ENCODE data around the gene UBA5.
A peak's percentile ranks its signal among the peaks of the same experiment; 100 is the strongest.

The UBA5 gene

DNA sequence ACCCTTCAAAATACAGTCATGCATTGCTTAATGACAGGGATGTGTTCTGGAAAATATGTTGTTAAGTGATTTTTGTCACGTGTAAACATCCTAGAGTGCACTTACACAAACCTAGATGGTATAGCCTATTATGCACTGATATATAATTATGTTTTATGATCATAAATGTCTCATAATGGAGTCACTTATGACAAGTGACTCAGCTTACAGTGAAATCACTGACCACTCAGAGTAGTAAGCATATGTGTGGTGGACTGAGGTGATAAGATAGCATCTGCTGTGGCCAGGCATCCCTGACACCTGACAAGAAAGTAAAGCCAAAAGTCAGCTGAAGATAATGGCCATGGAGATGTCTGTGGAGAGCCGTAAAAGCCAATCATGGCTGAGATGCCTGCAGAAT is 5.9 kb upstream of the UBA5 start:
- no peak for DNase-seq (ENCODE audit: low spot score)

DNA sequence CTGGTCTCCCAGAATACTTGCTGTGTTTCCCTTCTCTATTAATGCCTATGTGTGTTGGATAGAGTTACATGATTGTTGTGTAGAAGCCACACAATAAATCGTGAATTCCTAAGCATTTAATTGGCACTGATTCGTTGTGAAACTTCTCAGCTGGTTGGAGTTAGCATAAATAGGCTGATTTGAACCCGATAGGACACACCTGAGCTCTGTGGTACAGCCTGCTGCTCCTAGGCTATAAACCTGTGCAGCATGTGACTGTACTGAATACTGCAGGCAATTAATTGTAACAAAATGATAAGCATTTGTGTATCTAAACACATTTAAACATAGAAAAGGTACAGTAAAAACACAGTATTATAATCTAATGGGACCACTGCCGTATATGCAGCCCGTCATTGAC is 5.4 kb upstream of the UBA5 start:
- DNase-seq (ENCODE audit: low spot score) = no peak

DNA sequence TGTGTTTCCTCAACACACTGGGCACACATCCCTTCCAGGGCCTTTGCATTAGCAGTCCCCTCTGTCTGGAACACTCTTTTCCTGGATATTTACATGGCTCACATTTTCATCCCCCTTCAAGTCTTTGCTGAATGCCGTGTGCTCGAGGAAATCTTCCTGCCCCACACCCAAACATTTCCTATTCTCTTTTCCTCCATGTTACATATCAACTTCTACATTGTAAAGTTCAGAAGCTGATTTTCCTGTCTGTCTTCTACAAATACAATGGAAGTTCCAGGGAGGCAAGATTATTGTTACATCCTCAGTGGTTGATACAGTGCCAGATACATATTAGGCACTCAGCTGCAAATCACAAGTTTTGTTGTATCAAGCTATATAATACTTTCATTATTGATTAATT is 4.7 kb upstream of the UBA5 start:
- DNase-seq (ENCODE audit: low spot score) = no peak

DNA sequence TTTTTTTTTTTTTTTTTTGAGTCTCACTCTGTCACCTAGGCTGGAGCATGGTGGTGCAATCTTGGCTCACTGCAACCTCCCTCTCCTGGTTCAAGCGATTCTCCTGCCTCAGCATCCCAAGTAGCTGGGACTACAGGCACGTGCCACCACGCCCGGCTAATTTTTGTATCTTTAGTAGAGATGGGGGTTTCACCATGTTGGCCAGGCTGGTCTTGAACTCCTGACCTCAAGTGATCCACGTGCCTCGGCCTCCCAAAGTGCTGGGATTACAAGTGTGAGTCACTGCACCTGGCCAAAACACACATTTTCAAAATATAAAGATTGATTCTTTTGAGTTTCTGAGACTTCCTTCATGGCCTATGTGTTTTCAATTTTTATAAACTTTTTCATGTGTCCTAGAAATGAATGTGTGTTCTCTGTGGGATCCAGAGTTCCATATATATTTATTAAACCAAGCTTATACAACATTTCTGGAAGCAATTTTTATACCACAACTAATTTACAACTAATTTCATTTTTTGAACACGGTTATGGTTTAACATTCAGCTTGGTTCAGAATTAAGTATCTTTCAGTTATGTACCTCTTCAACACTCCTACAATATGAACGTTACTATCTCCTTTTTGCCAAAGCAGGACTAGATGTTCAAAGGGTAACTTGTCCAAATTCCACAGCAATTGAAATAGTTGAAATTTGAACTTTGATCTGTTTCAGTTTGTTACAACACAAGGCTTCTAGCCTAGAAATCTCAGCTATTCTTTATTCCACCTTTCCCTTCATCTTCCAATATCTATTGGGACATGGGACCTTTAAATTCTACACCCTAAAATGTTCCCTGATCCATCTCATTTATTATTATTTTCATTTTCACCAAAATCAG is 2.0 kb upstream of the UBA5 start:
- DNase-seq (ENCODE audit: low spot score) = no peak

DNA sequence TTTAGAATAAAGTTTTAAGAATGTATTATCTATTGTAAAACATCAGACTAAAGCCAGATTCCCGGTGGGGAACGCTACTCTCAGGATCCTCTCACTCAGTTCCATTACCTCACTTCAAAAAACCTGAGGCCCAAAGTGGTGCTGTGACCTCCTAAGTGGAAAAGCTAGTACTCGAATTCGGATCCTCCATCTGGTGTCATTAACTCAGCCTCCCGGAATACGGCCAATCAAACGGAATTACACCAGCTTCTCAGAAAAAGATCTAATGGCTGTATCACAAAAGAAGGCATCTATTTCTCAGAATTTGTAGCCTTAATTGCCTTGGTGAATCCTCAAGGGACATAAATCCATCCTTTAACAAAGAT is 1.1 kb upstream of the UBA5 start:
- peak; percentile 24 for DNase-seq (ENCODE audit: low spot score)

DNA sequence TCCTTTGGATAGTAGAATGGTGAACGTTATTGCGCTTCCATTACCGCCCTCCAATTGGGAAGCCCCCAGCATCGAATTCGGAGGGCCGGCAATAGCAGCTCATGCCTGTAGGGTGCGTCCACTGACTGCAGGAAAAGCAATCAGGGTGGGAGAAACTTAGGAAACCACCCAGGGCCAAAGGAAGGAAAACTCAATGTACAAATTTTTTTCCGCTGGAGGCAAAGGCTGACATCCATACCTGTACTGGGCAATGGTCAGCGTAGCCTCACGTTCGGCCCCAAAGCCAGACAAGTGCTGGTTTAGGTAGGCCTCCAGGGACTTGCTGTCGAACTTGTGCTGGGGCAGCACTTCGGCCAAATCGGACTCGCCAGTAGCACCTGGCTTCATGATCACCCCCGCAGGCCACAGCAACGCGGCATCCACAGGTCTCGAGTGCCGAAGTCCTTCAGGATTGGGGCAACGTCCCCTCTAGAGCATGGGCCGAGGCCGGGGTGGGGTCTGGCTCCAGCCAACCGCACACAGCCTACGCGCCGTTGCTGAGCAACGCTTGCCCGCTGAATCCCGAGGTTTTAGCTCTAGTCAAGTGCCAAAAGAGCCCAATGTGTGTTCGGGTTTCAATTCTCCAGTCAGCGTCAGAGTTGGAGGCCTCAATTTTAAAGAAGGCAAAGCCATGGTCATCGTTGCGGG is 621 bp upstream of the UBA5 start, which contains the start of gene ACAD11:
Gene ACAD11, minus strand, starts transcription at position 445 of the 687 bp plus-strand sequence. Its CDS starts 58 bp downstream, at position 387.
- peak; percentile 85 for DNase-seq (ENCODE audit: low spot score)

DNA sequence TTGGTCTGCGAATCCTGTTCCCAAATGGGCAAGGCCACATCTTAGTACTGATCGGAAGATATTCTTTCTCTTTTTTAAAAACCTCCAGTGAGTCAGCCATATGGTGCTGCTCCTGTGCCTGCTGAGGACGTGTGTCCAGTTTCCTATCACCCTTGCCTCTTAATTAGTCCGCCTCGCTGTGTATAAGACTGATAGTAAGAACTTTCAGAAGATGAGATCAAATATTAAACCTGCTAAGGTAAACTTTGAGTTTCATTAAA is 612 bp downstream of the UBA5 start:
- peak; percentile 22 for DNase-seq (ENCODE audit: low spot score)

DNA sequence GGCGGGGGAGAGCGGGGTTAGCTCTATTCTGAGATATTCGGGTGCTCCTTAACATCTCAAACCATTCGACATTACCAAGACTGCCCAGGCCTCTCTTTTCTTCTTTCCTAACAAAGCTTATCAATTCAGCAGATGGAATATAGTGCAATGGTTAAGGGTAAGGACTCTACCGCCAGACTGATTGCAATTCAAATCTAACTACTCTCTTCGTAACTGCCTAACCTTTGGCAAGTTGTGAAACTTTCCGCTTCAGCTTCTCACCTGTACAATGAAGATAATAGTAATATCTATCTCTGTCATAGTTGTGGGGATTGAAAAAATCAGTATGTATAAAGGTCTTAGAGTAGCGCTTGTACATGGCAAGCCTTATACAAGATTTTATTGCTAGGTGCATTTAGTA is 972 bp downstream of the UBA5 start:
- no peak for DNase-seq (ENCODE audit: low spot score)

DNA sequence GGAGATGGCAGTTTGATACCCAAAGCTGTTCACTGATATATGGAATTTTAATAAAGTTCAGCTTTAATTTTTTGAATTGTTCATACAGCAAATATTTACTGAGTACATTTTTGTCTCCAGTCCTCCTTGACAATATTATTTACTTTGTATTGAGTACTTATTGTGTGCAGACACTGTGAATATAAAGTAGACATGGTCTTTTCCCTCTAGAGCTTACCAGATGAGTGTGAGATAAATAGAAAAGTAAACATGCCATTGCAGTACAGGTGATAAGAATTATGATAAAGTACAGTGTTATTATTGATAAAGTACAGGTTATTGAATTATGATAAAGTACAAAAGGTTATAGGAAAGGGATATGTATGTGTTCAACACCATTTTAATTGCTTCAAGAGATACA is 2.1 kb downstream of the UBA5 start:
- DNase-seq (ENCODE audit: low spot score) = no peak

DNA sequence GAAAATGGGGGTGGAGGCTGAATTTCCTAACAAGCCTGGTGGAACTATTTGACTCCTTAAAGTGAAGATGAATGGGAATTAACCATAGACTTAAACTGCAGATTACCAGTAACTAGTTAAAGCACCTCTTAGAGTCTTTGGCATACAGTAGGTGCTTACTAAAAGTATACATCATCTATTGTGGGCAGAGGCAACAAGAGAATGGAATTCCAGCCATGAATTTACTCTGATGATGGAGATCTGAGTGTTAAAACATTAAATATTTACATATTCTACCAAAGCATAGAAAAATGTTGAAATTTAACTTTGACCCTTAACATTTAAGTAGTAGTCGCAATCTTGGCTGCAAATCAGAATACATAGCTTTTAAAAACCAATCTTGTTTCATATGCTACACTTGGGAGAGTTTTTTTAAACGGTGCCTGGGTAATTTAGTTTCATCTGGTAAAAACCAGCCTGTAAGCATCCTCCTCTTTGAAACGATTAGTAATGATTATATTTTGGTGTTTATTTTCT is 5.2 kb downstream of the UBA5 start:
- DNase-seq (ENCODE audit: low spot score) = no peak

DNA sequence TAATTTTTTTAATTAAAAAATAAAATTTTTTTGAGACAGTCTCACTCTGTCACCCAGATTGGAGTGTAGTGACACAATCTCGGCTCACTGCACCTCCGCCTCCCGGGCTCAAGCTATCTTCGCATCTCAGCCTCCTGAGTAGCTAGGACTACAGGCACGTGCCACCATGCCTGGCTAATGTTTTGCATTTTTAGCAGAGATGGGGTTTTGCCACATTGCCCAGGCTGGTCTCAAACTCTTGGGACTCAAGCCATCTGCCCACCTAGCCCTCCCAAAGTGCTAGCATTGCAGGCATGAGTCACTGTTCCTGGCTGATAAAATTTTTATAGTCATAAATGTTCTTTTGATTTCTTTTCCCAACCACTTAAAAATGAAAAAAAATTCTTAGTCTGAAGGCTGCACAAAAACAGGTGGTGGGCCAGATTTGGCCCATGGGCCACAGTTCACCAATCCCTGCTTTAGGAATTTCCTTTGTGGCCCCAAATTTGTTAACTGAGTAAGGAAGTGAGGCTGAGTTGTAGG is 9.2 kb downstream of the UBA5 start:
- no peak for DNase-seq (ENCODE audit: low spot score)

DNA sequence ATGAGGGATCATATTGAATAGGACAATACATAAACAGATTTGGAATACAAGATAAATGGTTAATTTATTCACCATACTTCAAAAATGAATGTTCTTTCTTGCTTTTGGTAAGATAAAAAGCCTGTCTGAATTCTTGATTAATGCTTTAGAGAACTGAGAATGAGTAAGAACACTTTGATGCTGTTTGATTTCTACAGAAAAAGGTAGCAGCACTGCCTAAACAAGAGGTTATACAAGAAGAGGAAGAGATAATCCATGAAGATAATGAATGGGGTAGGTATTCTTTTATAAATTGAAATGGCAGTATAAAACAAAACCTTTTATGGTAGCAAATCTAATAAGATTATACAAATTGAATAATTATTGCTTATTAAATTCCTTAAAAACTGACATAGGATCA is 15.3 kb downstream of the UBA5 start:
- no peak for DNase-seq (ENCODE audit: low spot score)

DNA sequence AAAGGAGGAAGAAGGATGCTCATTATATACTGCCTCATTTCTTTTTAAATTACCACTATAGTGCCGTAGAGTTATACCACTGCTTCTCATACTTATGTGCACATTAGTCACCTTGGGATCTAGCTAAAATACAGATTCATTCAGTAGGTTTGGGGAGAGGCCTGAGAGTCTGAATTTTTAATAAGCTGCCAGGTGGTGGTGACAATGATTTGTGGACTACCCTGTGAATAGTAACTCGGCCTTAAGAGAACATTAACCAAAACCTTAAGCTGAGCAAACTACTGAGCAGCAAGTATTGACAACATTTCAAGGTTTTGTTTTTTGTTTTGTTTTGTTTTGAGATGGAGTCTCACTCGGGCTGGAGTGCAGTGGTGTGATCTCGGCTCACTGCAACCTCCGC is 19.8 kb downstream of the UBA5 start:
- DNase-seq (ENCODE audit: low spot score) = no peak

DNA sequence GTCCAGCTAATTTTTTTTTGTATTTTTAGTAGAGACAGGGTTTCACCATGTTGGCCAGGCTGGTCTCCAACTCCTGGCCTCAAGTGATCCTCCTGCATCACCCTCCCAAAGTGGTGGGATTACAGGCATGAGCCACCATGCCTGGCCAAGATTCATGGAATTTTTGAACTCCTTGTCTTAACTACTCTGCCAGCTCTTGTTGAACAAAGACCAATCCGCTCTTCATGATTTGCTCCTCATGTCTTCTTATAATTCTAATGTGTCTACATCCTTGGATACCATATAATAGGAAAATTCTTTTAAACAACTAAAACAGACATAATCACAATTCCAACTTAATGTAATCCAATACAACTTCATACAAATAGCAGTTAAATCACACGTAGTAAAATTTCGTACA is 21.3 kb downstream of the UBA5 start:
- no peak for DNase-seq (ENCODE audit: low spot score)

DNA sequence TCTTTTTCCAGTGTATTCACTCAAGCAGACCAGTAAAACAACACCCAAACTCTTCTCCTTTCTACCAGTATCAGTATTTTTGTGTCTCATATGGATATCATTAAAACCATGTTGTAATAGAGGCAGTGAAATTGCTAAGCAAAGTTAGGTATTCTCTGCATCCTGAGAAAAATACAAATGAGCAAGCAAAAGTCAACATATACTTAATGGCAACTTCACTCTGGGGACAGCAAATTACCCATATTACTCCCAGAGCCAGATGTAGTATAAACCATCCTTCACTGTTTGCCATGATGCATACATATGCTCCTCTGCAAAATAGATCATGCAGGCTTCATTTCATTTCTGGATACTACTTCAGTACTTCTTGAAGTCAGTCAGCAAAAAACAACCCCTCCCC is 22.1 kb downstream of the UBA5 start:
- peak; percentile 7 for DNase-seq (ENCODE audit: low spot score)

DNA sequence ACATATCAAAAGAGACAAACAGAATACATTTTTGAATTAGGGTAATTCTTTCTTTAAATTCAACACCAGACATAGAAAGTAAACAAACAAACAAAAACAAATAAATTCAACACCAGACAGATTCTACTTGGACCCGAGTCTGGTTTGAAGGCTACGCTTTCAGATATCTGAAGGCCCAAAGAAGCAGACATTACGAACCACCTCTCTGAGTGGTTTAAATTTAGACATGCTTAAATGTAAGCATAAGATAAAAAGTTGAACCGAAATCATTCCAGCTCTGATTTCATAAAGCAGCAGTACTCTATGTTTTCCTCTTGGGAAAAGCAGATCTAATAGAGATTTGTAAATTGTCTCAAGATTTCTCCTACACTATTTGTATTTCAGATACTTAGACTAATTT is 29.9 kb downstream of the UBA5 start:
- DNase-seq (ENCODE audit: low spot score) = no peak

DNA sequence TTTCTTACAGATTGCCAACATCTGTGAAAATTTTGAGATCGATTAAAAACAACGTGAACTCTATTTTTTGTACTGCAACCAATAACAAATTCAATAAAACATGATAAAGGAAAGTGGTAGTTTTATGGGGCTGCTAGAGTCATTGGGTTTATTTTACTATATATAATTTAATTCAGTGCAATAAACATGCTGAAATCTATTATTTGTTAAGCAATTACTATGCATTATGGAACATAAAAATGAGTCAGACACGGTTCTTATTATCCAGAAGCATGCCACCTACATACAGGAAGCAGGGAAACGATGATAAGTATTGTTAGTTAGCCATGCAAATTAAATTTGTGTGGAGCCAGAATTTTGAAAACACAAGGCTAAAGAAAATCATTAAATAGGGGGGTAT is 34.9 kb downstream of the UBA5 start:
- DNase-seq (ENCODE audit: low spot score) = no peak

DNA sequence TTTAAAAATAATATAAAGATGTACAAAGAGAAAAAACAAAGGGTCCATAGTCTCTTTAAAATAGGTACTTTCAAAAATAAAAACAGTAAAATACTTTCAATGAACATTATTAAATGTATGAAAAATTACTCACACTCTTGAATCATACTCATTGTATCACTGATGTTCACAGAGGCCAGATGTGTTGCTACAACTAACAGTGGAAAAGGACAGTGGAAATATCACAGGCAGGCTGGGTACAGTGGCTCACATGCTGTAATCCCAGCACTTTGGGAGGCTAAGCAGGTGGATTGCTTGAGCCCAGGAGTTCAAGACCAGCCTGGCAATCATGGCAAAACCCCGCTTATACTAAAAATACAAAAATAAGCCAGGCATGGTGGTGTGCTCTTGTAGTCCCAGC is 35.3 kb downstream of the UBA5 start:
- peak; percentile 11 for DNase-seq (ENCODE audit: low spot score)

DNA sequence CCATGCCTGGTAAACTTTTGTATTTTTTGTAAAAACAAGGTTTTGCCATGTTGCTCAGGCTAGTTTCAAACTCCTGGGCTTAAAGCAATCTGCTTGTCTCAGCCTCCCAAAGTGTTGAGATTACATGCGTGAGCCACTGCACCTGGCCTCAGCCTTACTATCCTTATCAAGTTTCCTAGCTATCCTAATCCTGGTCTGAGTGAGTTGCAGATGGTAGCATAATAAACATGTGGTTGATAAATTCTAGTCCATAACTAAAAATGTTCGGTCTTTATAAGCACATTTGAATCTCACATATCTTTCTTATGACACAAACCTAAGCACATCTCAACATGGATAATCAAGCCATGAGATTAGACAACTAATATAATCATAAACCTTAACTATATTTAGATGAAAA is 43.6 kb downstream of the UBA5 start:
- no peak for DNase-seq (ENCODE audit: low spot score)

DNA sequence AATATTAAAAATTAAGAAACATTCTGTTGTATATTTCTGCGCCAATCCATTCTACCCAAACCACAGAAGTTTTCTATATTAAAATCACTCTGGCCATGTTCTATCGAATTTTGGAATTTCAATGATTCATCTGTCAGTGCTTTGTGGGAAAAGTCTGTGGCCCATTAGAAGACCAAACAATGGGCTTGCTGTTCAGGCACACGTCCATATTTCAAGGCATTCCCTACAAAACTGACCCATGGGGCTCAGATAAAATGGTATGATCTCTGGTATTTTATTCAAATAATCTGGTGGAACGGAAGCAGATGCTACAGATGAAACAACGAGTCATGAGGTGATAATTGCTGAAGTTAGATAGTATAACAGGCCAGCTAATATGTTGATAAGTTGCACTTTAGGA is 49.6 kb downstream of the UBA5 start:
- DNase-seq (ENCODE audit: low spot score) = no peak

DNA sequence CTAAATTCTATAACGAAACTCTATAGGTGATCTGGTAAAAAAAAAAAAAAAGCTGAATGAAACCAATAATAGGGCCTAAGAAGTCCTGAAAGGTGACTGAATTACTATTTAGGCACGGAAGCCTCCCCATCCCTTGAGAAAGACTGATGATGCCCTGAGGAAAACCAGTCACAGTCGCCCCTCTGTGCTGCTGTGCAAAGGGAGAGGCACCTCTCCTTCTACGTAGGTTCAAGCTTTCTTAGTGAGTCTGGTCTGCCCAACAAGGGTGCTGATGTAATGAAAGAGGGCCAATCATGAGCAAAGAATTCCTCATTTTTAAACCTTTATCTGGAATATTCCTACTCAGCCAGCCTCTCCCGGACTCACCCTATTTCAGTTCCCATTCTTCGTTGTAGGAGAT is 50.2 kb downstream of the UBA5 start:
- DNase-seq (ENCODE audit: low spot score) = no peak

DNA sequence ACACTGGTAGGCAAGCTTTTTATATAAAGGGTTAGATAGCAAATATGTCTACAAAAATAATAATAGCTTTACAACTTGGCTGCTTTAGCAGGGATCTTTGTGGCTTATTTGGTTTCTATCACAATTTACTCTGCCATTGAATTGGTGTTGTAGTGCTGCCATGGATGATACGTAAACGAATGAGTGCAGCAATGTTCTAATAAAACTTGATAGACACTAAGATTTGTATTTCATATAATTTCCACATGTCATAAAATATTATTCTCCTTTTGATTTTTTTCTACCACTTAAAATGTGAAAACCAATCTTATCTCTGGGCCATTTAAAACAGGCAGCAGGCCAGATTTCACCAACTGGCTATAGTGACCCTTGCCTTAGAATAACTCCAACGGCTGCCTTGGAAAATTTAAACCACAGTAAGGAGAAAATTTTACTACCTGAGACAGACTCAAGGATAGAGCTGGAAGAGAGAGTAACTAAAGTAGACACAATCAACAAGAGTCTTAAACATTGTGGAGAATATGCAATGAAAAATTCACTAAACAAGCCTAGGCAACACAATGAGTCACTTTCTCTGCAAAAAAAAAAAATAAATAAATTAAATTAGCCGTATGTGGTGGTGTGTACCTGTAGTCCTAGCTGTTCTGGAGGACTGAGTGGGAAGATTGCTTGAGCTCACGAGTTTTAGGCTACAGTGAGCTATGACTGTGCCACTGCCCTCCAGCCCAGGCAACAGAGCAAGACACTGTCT is 54.0 kb downstream of the UBA5 start:
- no peak for DNase-seq (ENCODE audit: low spot score)

DNA sequence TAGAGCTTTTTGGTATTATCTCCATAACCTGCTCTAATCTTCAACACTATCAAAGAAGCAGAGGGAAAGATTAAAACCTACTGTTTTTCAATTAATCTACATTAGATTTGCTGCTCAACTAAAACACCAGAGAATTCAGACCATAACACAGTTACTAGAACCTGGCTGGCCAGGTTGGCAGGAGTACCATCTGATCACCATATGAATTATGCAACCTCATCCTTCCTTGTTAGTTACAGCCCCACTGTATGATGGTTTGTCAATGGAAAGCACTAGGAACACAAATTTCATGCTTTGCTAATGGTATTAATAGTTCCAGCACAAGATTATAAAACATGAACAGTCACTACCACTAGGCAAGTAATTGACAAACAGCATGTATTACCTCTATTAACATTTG is 56.2 kb downstream of the UBA5 start:
- DNase-seq (ENCODE audit: low spot score) = no peak
